CD4-positive, alpha-beta T cell treated with Interleukin-1 beta for 1 hour (primary cell): Measurements from ENCODE around the gene NALCN.
A peak's percentile ranks its signal among the peaks of the same experiment; 100 is the strongest.

Source experiments
- DNase-seq, 2 donors: peaks; one replicate each; pipeline ENCODE4 v3.0.0-alpha.2; 2020 to 2022

NALCN gene

GRCh38 chr13:101267656-101268055 is 148.7 kb downstream of the NALCN start:
- no peak for DNase-seq

DNA sequence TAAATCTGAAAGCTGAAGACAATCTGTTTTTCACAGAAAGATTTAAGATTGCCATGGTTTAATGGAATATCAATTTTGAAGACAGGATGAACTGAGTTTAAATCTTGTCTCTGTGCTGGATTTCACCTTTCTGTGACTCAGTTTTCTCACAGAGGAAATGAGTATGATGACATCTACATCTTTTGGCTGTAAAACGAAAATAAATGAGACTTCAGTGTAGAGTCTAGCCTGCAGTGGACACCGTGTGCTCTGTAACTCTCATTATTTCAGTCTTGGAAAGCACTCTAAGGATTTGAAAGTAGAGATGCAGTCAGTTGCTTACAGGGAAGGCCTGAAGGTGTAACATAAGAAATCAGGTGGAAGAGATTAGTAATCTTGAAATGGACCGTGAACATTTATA is 150.4 kb downstream of the NALCN start:
- no peak for DNase-seq

DNA sequence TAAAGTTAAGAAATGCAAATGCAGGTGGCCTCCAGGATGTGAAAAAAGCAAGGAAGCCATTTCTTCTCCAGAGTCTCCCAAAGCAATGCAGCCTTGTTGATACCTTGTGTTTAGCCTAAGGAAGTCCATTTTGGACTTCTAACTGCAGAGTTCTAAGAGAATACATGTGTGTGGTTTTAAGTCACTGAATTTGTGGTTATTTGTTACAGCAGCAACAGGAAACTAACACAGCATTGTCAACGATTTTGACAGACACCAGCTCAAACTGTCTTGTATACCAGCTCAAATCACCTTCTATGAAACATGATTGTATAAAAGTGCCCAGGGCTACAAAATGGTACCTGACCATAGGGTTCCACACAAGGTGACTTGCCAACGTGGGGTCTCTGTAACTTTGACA is 151.4 kb downstream of the NALCN start:
- no peak for DNase-seq

- DNase-seq = no peak
Observed at GRCh38 chr13:101262306-101262705, 154.0 kb downstream of the NALCN start.

DNA sequence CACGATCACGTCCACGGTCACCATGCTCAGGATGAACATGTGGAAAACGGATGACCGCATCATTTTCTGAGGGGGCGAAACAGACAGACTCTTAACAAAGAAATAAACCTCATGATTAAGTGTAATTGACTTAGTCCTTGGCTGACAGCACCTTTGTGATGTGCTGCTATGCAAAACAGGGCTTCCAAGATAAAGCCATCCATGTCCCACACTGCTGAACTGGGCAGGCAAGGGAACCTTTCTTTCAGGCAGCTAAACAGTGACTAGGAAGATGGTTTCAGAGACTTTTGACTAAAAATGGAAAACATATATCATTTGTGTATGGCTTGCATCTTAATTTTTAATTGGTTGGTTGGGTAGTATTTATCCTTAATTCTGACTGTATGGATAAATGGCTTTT is 157.8 kb downstream of the NALCN start:
- DNase-seq = no peak

- DNase-seq = peak in 1 of 2 donors; percentile 7
Observed at GRCh38 chr13:101258071-101258470, 158.2 kb downstream of the NALCN start.

- no peak for DNase-seq
Observed at GRCh38 chr13:101248739-101249514, 167.4 kb downstream of the NALCN start.

- no peak for DNase-seq
Observed at GRCh38 chr13:101242720-101243119, 173.6 kb downstream of the NALCN start.

- no peak for DNase-seq
Observed at GRCh38 chr13:101238555-101238954, 177.8 kb downstream of the NALCN start.

GRCh38 chr13:101231751-101232428 is 184.4 kb downstream of the NALCN start:
- no peak for DNase-seq

DNA sequence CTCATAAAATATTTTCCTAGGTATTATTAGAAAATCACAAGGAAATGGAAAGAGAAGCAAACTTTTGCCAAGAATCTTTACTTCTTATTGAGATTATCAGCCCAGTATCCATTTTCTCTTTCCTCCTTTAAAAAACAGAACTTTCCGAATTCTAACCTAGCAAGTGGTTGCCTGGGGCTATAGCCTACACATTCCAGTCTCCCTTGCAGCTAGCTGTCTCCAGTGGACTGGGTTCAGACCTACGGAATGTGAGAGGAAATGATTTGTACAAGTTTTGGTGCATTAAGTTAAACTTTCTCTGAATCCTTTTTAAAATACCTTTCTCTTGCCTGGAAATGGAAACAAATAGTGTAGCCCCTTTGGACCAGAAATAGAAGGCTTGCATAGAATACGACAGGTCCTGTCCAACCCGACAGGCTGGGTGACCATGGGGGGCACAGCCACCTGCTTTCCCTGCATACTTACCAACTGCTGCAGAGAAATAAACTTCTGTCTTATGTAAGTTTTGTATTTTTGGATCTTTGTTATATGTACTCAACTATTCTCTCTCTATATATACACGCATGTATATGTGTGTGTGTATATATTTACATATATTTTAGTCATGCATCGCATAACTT is 185.9 kb downstream of the NALCN start:
- DNase-seq = no peak

DNA sequence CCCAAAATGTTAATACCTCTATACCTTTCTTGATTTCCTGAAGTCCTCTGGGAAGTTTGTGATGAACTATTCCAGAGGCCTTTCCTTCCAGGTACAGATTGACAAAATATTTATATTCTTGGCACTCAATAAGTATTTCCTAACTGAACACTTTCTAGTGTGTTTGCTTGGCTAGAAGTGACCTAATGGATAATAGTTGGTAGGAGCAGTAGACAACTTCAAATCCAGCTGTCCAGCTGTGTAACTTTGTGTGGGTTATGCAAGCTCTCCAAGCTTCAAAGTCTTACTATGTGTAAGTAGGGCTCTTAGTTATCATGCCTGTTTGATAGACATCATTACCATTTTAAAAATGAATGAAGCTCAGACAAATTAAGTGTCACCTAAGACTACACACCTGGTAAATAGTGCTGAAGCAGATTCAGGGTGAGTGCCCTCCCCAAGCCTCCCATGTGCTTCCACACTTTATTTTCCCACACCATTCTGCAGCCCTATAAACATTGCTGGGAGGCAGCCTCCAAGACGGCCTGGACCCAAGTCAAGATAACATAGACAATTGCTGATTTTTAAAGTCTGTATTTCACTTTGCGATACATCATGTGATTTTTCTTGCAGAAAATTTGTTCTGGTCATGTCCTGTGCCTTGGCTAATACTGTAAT is 196.6 kb downstream of the NALCN start:
- no peak for DNase-seq

DNA sequence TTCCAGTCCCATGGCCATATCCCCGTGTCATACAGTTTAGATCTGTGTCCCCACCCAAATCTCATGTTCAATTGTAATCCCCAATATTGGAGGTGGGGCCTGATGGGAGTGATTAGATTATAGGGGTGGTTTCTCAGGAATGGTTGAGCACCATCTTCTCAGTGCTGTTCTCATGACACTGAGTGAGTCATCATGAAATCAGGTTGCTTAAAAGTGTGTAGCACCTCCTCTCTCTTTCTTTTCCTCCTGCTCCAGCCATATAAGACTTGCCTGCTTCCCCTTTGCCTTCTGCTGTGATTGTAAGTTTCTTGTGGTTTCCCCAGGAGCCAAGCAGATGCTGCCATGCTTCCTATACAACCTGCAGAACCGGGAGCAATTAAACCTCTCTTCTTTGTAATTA is 197.8 kb downstream of the NALCN start:
- DNase-seq = no peak

GRCh38 chr13:101217086-101217485 is 199.2 kb downstream of the NALCN start:
- DNase-seq = no peak

GRCh38 chr13:101211261-101211660 is 205.0 kb downstream of the NALCN start:
- DNase-seq = no peak

DNA sequence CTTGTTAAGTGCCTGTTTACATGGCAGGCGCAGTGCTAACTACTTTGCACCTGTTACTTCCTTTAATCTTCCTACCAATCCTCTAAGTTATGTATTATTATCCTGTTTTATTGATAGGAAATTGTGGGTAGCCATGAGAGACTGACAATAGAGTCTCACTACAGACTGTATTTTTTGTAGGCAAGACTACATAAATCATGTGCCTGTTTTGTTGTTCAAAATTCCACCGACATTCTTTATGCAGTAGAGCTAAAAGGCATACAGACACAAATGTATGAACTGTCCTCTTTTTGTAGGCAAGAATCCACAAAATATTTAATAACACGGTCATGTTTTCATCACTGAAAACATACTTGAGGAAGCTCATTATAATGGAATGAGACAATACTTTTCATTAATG is 205.5 kb downstream of the NALCN start:
- no peak for DNase-seq

DNA sequence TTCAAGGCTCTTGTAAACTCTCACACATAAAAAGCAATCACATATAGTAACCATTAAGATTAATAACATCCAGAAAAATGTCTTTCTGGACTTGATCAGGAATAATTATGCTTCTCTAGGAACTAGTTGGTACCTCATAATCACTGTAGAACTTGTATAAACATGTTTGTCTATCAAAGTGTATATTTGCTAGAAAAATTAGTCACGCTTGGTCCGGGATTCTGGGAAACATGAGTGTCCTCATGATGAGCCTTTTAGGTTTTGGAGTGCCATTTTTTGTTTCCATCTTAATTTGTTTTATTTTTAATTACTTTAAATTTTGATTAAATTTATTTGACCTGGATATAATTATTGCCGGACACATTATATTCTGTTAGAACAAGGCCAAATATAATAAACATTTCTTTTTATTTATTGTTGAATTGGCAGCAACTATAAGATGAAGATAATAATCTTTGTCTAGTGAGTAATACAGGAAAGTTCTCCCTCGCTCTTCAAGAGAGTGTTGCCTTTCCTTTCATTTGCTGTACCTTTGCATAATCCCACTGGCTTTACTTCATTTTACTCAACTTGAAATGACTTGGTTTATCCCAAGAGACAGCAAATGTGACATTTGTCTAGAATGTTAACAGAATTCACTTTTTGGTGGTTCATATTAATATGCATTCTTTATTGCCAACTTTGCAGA is 207.0 kb downstream of the NALCN start:
- no peak for DNase-seq

- no peak for DNase-seq
Observed at GRCh38 chr13:101205408-101205807, 210.9 kb downstream of the NALCN start.

DNA sequence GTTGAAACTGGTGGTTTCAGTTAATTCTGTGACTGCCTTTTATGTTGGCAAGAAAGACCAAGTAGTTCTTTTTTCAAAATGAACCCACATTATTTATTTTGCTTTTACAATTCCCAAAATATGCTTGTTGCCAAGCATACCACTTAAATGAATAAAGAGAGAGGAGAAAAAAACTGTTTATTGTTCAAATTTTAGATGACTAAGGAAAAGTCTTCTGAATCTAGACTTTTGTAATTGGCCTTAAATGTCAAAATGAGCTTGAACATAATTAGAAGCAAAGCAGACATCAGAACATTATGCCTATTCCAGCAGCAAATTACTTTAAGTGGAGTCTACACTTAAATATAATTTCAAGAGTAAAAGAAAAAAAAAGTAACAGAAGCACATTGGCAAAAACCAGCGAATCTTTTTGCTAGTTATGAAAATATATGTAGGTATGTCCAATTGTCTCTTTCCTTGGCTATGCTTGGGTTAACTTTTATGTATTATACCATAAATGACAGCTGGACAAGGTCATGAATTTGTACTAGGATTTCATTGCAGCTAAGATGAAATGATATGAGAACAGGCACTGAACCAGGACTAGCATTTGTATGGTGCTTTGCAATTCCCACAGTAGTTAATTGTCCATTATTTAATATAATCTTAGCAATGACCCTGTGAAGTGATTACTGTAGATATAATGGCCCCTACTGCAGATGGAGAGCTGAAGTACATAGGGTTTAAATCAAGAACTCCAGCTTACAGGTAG is 211.9 kb downstream of the NALCN start:
- DNase-seq = no peak

DNA sequence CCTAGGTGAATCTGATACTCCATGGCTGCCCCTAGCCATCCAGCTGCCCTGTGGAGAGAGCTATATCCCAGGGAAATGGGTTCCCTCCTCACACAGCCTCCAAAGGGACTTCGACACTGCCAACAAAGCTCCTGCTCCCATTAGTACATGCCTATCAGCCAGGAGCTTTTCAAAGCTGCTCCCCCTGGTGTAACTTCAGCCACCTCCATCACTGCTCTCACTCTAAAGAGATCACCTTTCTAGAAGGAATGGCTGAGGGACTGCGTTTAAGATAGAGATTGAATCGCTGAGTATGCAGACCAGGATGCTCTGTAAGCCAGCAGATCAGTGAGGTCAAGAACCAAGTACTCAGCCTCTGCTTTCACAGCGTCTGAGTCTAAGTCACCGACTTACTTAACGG is 213.7 kb downstream of the NALCN start:
- DNase-seq = no peak

DNA sequence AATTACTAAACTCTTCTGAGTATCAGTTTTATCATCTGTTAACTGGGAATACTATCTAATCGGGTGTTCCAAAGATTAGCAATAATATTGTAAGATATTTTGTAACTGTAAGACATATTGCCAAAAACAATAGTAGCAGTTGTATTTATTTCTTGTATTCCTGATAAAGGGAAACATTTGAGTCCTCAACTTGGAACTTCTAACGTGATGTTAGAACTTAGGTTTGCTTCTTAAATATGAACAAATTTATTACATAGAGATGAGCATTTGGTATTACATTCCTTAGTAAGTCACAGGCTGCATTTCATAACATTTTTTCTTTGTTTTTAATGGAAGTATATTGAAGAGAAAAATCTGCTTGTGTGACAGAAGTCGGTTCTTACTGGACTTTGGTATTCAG is 225.3 kb downstream of the NALCN start:
- no peak for DNase-seq

DNA sequence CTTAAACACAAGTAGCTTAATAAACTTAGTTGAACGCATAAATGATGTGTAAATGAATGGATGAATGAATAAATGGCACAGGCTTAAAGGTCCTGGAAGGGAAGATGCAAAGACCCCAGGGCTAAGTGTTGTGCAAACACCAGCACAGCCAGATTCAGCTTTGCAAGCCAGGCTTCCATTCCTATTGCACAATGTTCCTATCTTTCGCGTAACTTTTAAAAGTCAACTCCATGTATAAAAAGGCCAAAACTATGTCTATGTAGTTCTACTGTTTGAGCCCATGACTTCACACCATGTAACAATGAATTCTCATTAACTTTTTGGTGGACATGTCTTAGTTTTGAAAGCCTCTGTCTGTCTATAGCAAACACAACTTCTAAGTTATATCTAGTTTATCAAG is 226.0 kb downstream of the NALCN start:
- no peak for DNase-seq
